ENCODE results near the gene ZNF319.

Gene ZNF319

GRCh38 chr16:58041628-58041955 lies 41.1 kb upstream of the ZNF319 start:
- DNase-seq (no peak), ATAC-seq (no peak)
- Mint-ChIP-seq H3K27me3 (no peaks in the 10 kb centered on the region), H3K4me1 (no peaks in the 10 kb centered on the region), H3K9me3 (no peaks in the 10 kb centered on the region), H3K27ac (no peak overlapping the region), H3K4me3 (no peak overlapping the region), H3K36me3 (ENCODE audit: low read depth) (no peaks in the 10 kb centered on the region)

- ATAC-seq: no peak
- no peak overlapping the region for H3K27ac Mint-ChIP-seq
- no peak for DNase-seq
- no peaks in the 10 kb centered on the region for H3K9me3 Mint-ChIP-seq
- H3K36me3 Mint-ChIP-seq (ENCODE audit: low read depth): no peaks in the 10 kb centered on the region
- no peak overlapping the region for H3K4me3 Mint-ChIP-seq
- no peaks in the 10 kb centered on the region for H3K27me3 Mint-ChIP-seq
- no peaks in the 10 kb centered on the region for H3K4me1 Mint-ChIP-seq
Observed at GRCh38 chr16:58040945-58041627, 40.6 kb upstream of the ZNF319 start.

- Mint-ChIP-seq H3K4me1 (no peaks in the 10 kb centered on the region), H3K4me3 (no peak overlapping the region), H3K27me3 (no peaks in the 10 kb centered on the region), H3K36me3 (ENCODE audit: low read depth) (no peaks in the 10 kb centered on the region), H3K9me3 (no peaks in the 10 kb centered on the region), H3K27ac (no peak overlapping the region)
- ATAC-seq (no peak), DNase-seq (no peak)
Observed at GRCh38 chr16:58040496-58040846, 40.0 kb upstream of the ZNF319 start.

GRCh38 chr16:58039829-58040495 lies 39.5 kb upstream of the ZNF319 start:
- Mint-ChIP-seq H3K27me3 (no peaks in the 10 kb centered on the region), H3K4me1 (no peaks in the 10 kb centered on the region), H3K36me3 (ENCODE audit: low read depth) (no peaks in the 10 kb centered on the region), H3K27ac (no peak overlapping the region), H3K9me3 (no peaks in the 10 kb centered on the region), H3K4me3 (no peak overlapping the region)
- ATAC-seq: no peak
- no peak for DNase-seq

GRCh38 chr16:58038219-58038641 lies 37.8 kb upstream of the ZNF319 start:
- Mint-ChIP-seq H3K27ac (no peak overlapping the region), H3K9me3 (no peaks in the 10 kb centered on the region), H3K4me3 (no peak overlapping the region), H3K36me3 (ENCODE audit: low read depth) (no peaks in the 10 kb centered on the region), H3K27me3 (no peaks in the 10 kb centered on the region), H3K4me1 (no peaks in the 10 kb centered on the region)
- ATAC-seq (no peak), DNase-seq (no peak)

- no peaks in the 10 kb centered on the region for H3K27me3 Mint-ChIP-seq
- H3K27ac Mint-ChIP-seq: no peak overlapping the region
- no peak for DNase-seq
- ATAC-seq: no peak
- no peaks in the 10 kb centered on the region for H3K4me1 Mint-ChIP-seq
- H3K36me3 Mint-ChIP-seq (ENCODE audit: low read depth): no peaks in the 10 kb centered on the region
- no peaks in the 10 kb centered on the region for H3K9me3 Mint-ChIP-seq
- no peak overlapping the region for H3K4me3 Mint-ChIP-seq
Observed at GRCh38 chr16:58037365-58038057, 37.0 kb upstream of the ZNF319 start.

- no peak for DNase-seq
- no peak for ATAC-seq
- H3K4me3 Mint-ChIP-seq: no peak overlapping the region
- H3K36me3 Mint-ChIP-seq (ENCODE audit: low read depth): no peaks in the 10 kb centered on the region
- no peaks in the 10 kb centered on the region for H3K27me3 Mint-ChIP-seq
- no peaks in the 10 kb centered on the region for H3K9me3 Mint-ChIP-seq
- no peaks in the 10 kb centered on the region for H3K4me1 Mint-ChIP-seq
- H3K27ac Mint-ChIP-seq: no peak overlapping the region
Observed at GRCh38 chr16:58036943-58037342, 36.5 kb upstream of the ZNF319 start.

GRCh38 chr16:58035356-58036170 lies 35.1 kb upstream of the ZNF319 start:
- no peak overlapping the region for H3K27ac Mint-ChIP-seq
- ATAC-seq (no peak), DNase-seq (no peak)
- no peaks in the 10 kb centered on the region for H3K36me3 Mint-ChIP-seq (ENCODE audit: low read depth)
- no peak overlapping the region for H3K4me3 Mint-ChIP-seq
- H3K4me1 Mint-ChIP-seq: no peaks in the 10 kb centered on the region
- H3K27me3 Mint-ChIP-seq: no peaks in the 10 kb centered on the region
- no peaks in the 10 kb centered on the region for H3K9me3 Mint-ChIP-seq

- H3K4me1 Mint-ChIP-seq: no peaks in the 10 kb centered on the region
- H3K27me3 Mint-ChIP-seq: no peaks in the 10 kb centered on the region
- no peak overlapping the region for H3K4me3 Mint-ChIP-seq
- no peak overlapping the region for H3K27ac Mint-ChIP-seq
- ATAC-seq (no peak), DNase-seq (no peak)
- H3K9me3 Mint-ChIP-seq: no peaks in the 10 kb centered on the region
- no peaks in the 10 kb centered on the region for H3K36me3 Mint-ChIP-seq (ENCODE audit: low read depth)
Observed at GRCh38 chr16:58034774-58035173, 34.3 kb upstream of the ZNF319 start.

- Mint-ChIP-seq H3K4me3 (no peak overlapping the region), H3K27ac (no peak overlapping the region), H3K36me3 (ENCODE audit: low read depth) (no peaks in the 10 kb centered on the region), H3K27me3 (peaks cover 3% of the 10 kb centered on the region), H3K9me3 (no peaks in the 10 kb centered on the region), H3K4me1 (no peaks in the 10 kb centered on the region)
- DNase-seq (no peak), ATAC-seq (no peak)
Observed at GRCh38 chr16:58034128-58034685, 33.7 kb upstream of the ZNF319 start.

GRCh38 chr16:58032710-58033293 lies 32.3 kb upstream of the ZNF319 start:
- H3K4me3 Mint-ChIP-seq: no peak overlapping the region
- no peaks in the 10 kb centered on the region for H3K36me3 Mint-ChIP-seq (ENCODE audit: low read depth)
- H3K4me1 Mint-ChIP-seq: no peaks in the 10 kb centered on the region
- DNase-seq (no peak), ATAC-seq (no peak)
- no peaks in the 10 kb centered on the region for H3K9me3 Mint-ChIP-seq
- peaks cover 3% of the 10 kb centered on the region for H3K27me3 Mint-ChIP-seq
- H3K27ac Mint-ChIP-seq: no peak overlapping the region

- no peak overlapping the region for H3K4me3 Mint-ChIP-seq
- no peaks in the 10 kb centered on the region for H3K36me3 Mint-ChIP-seq (ENCODE audit: low read depth)
- ATAC-seq (no peak), DNase-seq (no peak)
- peaks cover 3% of the 10 kb centered on the region for H3K27me3 Mint-ChIP-seq
- H3K4me1 Mint-ChIP-seq: no peaks in the 10 kb centered on the region
- H3K27ac Mint-ChIP-seq: no peak overlapping the region
- H3K9me3 Mint-ChIP-seq: no peaks in the 10 kb centered on the region
Observed at GRCh38 chr16:58031016-58031800, 30.7 kb upstream of the ZNF319 start.

- no peak for DNase-seq
- no peaks in the 10 kb centered on the region for H3K36me3 Mint-ChIP-seq (ENCODE audit: low read depth)
- H3K4me1 Mint-ChIP-seq: no peaks in the 10 kb centered on the region
- no peak overlapping the region for H3K27ac Mint-ChIP-seq
- ATAC-seq: no peak
- H3K4me3 Mint-ChIP-seq: no peak overlapping the region
- H3K9me3 Mint-ChIP-seq: no peaks in the 10 kb centered on the region
- peaks cover 3% of the 10 kb centered on the region for H3K27me3 Mint-ChIP-seq
Observed at GRCh38 chr16:58030136-58030840, 29.8 kb upstream of the ZNF319 start.
